SK-N-SH (cell line): Measurements from ENCODE around the gene MALAT1. TPM values are rescaled to one million over a fixed set of nuclear protein-coding genes. Genes with fewer than 3 reads are reported as not detected.

Source experiments
- EP300 ChIP-seq, 2 experiments: IDR thresholded peaks; 2 replicates each; pipeline versions ENCODE4 v1.4.0 to v1.6.1; 2012; ENCODE audit warnings: borderline replicate concordance in 1 of 2, low read depth in 1 of 2, low read length in 1 of 2
- EZH2phosphoT487 ChIP-seq: fragments of 200-600 bp; sonication (generic); IDR thresholded peaks from 2 replicates; pipeline ENCODE4 v1.6.1; 2017; ENCODE audit warnings: low read depth, mixed run types, mild to moderate bottlenecking, antibody characterized with exemption, moderate library complexity, borderline replicate concordance
- polyA plus RNA-seq, 3 experiments: library from polyadenylated mRNA; depleted of rRNA; stranded (reverse); fragments of >200 nt; gene quantifications; 2 replicates each; pipeline ENCODE4 v1.2.3, GENCODE V29; 2012
- small RNA-seq, 7 experiments: library from RNA; depleted of rRNA; stranded (forward); fragments of <200 nt; gene quantifications; one replicate each; pipeline ENCODE3, GENCODE V24; 2012
- TF ChIP-seq, protein P1 (sequence below): IDR thresholded peaks from 2 replicates; pipeline ENCODE4 v1.6.1; 2012; ENCODE audit warnings: mild to moderate bottlenecking, low read depth, low read length, moderate library complexity
- TF ChIP-seq, protein P2 (sequence below): fragments of 150-350 bp; IDR thresholded peaks from 2 replicates; pipeline ENCODE4 v1.6.1; 2016; ENCODE audit warnings: mild to moderate bottlenecking, low read depth, low read length

Gene MALAT1
- polyA plus RNA-seq, 1 of the 3 experiments (the other 2 are of a cell fraction), result 285 TPM

DNA sequence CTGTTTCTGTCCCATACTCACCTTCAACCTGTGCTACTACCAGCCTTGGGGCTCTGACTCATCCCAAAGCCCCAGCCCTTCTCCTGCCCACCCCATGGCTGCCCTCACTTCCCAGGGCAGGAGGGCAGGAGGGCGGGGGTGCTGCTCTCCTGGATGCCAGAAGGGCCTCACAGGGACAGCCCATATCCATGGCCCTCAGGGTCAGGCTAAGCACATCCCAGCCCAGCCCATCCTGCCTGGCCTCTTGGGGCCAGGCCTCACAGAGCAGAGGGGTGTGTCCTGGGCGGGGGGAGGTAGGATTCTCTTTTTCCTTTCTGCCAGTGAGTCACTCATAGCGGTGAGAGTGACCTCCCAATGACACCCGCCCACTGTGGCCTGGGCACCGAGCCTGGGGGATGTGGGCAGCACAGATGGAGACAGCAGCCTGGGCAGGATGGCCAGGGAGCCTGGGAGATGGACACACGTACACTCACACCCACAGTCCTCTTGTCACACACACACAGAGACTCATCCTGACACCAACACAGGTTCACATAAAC is 56.9 kb downstream of the MALAT1 start (continued):
- TF ChIP-seq, protein P1, sequence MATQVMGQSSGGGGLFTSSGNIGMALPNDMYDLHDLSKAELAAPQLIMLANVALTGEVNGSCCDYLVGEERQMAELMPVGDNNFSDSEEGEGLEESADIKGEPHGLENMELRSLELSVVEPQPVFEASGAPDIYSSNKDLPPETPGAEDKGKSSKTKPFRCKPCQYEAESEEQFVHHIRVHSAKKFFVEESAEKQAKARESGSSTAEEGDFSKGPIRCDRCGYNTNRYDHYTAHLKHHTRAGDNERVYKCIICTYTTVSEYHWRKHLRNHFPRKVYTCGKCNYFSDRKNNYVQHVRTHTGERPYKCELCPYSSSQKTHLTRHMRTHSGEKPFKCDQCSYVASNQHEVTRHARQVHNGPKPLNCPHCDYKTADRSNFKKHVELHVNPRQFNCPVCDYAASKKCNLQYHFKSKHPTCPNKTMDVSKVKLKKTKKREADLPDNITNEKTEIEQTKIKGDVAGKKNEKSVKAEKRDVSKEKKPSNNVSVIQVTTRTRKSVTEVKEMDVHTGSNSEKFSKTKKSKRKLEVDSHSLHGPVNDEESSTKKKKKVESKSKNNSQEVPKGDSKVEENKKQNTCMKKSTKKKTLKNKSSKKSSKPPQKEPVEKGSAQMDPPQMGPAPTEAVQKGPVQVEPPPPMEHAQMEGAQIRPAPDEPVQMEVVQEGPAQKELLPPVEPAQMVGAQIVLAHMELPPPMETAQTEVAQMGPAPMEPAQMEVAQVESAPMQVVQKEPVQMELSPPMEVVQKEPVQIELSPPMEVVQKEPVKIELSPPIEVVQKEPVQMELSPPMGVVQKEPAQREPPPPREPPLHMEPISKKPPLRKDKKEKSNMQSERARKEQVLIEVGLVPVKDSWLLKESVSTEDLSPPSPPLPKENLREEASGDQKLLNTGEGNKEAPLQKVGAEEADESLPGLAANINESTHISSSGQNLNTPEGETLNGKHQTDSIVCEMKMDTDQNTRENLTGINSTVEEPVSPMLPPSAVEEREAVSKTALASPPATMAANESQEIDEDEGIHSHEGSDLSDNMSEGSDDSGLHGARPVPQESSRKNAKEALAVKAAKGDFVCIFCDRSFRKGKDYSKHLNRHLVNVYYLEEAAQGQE, result no peak; the same call in 1 of the 2 replicates
- peak in 1 of 2 experiments; percentile 63; a peak in 1 of 4 replicates for TF ChIP-seq EP300 (IDR thresholded peaks at IDR 0.05; ENCODE audit: borderline replicate concordance in 1 of 2, low read depth in 1 of 2, low read length in 1 of 2)
- TF ChIP-seq, protein P2, sequence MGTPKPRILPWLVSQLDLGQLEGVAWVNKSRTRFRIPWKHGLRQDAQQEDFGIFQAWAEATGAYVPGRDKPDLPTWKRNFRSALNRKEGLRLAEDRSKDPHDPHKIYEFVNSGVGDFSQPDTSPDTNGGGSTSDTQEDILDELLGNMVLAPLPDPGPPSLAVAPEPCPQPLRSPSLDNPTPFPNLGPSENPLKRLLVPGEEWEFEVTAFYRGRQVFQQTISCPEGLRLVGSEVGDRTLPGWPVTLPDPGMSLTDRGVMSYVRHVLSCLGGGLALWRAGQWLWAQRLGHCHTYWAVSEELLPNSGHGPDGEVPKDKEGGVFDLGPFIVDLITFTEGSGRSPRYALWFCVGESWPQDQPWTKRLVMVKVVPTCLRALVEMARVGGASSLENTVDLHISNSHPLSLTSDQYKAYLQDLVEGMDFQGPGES, result no peak
- no peak for TF ChIP-seq EZH2phosphoT487

Small RNAs within 50 kb of the gene (small RNA-seq; reads per million reads assigned to genes)
- gene RF01684, result 0 reads per million in 7 experiments

Other genes with a start within 250 kb of the MALAT1 start
- 18.4 and 19.4 TPM in 2 replicates for gene POLA2, start 237.1 kb upstream of the MALAT1 start, polyA plus RNA-seq (2012; rRNA removed)
- gene CDC42EP2, start 184.2 kb upstream of the MALAT1 start, polyA plus RNA-seq (2012; rRNA removed), result 5.1 and 8.1 TPM in 2 replicates
- 29.6 and 44.9 TPM in 2 replicates for gene DPF2, start 165.2 kb upstream of the MALAT1 start, polyA plus RNA-seq (2012; rRNA removed)
- gene TIGD3, start 144.3 kb upstream of the MALAT1 start, polyA plus RNA-seq (2012; rRNA removed), result 0.34 and 0.41 TPM in 2 replicates
- 3.1 and 3.6 TPM in 2 replicates for gene SLC25A45, start 116.4 kb upstream of the MALAT1 start, polyA plus RNA-seq (2012; rRNA removed)
- gene FRMD8, start 112.4 kb upstream of the MALAT1 start, polyA plus RNA-seq (2012; rRNA removed), result 17.4 and 19.0 TPM in 2 replicates
- 435 and 479 TPM in 2 replicates for gene NEAT1, start 76.2 kb upstream of the MALAT1 start, polyA plus RNA-seq (2012; rRNA removed)
- gene SCYL1, start 26.0 kb downstream of the MALAT1 start, polyA plus RNA-seq (2012; rRNA removed), result 76.7 and 79.9 TPM in 2 replicates
- 92.1 and 167 TPM in 2 replicates for gene LTBP3, start 59.3 kb downstream of the MALAT1 start, polyA plus RNA-seq (2012; rRNA removed)
- 62.5 and 78.1 TPM in 2 replicates for gene ZNRD2, start 71.4 kb downstream of the MALAT1 start, polyA plus RNA-seq (2012; rRNA removed)
- gene FAM89B, start 73.5 kb downstream of the MALAT1 start, polyA plus RNA-seq (2012; rRNA removed), result 61.3 and 65.3 TPM in 2 replicates
- gene EHBP1L1, start 77.0 kb downstream of the MALAT1 start, polyA plus RNA-seq (2012; rRNA removed), result 35.1 and 48.7 TPM in 2 replicates
- 0.34 and 0.58 TPM in 2 replicates for gene KCNK7, start 96.8 kb downstream of the MALAT1 start, polyA plus RNA-seq (2012; rRNA removed)
- 28.9 and 31.1 TPM in 2 replicates for gene MAP3K11, start 115.2 kb downstream of the MALAT1 start, polyA plus RNA-seq (2012; rRNA removed)
- 23.8 and 33.7 TPM in 2 replicates for gene PCNX3, start 116.7 kb downstream of the MALAT1 start, polyA plus RNA-seq (2012; rRNA removed)
- 15.1 and 18.7 TPM in 2 replicates for gene SIPA1, start 139.1 kb downstream of the MALAT1 start, polyA plus RNA-seq (2012; rRNA removed)
- gene RELA, start 163.9 kb downstream of the MALAT1 start, polyA plus RNA-seq (2012; rRNA removed), result 28.1 and 49.5 TPM in 2 replicates
- 44.5 and 51.9 TPM in 2 replicates for gene KAT5, start 213.2 kb downstream of the MALAT1 start, polyA plus RNA-seq (2012; rRNA removed)
- 43.9 and 50.9 TPM in 2 replicates for gene RNASEH2C, start 221.8 kb downstream of the MALAT1 start, polyA plus RNA-seq (2012; rRNA removed)